Activated CD4-positive, alpha-beta T cell treated with anti-CD3 and anti-CD28 coated beads for 48 hours (primary cell): Measurements from ENCODE around the gene MAP2K1.

Experiments
- DNase-seq: peaks from one replicate; pipeline ENCODE4 v3.0.0-alpha.2; 2020

Gene MAP2K1

DNA sequence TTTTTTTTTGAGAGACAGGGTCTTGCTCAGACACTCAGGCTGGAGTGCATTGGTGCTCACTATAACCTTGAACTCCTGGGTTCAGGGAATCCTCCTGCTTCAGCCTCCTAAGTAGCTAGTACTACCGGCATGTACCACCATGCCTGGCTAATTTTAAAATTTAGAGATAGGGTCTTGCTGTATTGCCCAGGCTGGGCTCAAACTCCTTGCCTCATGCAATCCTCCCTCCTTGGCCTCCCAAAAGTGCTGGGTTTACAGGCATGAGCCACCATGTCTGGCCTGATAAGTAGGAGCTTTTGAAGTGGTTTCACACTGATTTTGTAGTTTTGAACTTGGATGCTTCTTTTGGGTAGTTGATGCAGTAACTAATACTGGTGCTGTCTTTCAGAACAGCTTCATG lies 7.8 kb downstream of the MAP2K1 start:
- DNase-seq, result no peak

DNA sequence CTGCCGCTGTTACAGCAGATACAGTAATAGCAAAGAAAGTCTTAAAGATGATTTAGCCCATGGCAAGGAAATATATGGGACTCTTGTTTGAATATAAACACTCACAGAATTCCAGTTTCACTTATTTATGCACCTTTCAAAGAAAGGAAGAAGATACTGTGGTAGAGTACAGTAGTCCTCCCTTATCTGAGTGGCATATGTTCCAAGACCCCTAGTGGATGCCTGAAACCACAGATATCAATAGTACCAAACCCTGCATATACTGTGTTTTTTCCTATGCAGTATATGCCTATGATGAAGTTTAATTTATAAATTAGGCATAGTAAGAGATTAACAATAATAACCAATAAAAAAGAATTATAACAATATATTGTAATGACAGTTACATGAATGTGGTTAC lies 8.2 kb downstream of the MAP2K1 start:
- DNase-seq, result no peak

DNA sequence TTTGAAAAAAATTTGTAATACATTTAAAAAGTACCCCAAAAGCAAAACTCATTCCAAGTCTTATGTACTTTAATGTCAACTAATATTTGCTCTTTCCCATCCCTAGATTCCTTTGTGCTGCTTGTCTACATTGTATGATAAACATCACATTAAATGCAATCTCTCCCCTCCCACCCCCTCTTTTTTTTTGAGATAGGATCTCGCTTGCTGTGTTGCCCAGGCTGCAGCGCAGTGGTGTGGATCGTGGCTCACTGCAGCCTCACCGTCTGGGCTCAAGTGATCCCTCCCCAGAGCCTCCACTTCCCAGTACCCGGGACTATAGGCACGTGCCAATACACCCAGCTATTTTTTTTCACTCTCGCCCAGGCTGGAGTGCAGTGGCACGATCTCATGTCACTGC lies 12.6 kb downstream of the MAP2K1 start:
- DNase-seq, result no peak

- DNase-seq, result no peak
Measured at GRCh38 chr15:66400351-66400774, 13.7 kb downstream of the MAP2K1 start.

GRCh38 chr15:66401130-66402021 lies 14.7 kb downstream of the MAP2K1 start:
- no peak for DNase-seq

DNA sequence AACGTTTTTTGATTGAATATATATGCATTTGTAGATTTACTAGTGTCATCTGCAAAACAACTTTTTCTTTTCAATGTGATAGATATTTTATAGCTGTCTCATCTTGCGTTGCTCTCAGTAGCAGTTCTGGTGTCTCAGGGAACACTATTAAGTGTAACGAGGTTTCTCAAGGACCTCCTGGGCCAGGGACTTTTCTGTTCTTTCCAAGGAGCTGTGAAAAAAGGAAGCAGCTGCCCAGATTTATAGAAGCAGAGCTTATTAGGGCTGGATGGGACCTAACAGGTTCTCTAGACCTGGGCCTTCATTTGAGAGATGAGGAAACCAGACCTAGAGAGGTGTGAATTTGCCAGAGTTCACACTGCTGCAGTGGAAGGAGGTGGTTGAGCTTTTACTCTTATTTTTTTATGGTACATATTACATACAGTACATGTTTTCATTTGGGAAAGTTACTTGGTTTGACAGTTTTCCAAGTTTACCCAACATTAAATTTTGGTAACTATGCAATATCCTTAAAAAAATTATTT lies 16.1 kb downstream of the MAP2K1 start:
- DNase-seq, result no peak

DNA sequence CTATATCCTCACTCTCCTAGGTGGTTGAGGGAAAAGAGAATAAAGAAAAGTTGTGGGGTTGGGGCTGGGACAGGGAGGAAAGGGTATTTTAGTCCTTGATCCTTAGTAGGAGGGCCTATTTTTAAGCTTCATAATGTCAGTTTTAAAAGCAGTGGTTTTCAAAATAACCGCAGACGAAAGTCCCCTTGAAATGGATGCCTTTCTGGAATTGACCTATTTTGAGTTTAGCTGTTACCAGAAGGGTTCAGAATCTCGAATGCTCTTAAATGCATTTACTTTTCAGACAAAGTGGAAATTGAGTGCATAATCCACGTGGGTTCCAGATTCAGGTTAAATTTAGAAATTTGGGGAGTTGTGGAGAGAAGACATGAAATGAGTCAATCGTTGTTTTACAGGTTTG lies 16.6 kb downstream of the MAP2K1 start:
- DNase-seq, result no peak

DNA sequence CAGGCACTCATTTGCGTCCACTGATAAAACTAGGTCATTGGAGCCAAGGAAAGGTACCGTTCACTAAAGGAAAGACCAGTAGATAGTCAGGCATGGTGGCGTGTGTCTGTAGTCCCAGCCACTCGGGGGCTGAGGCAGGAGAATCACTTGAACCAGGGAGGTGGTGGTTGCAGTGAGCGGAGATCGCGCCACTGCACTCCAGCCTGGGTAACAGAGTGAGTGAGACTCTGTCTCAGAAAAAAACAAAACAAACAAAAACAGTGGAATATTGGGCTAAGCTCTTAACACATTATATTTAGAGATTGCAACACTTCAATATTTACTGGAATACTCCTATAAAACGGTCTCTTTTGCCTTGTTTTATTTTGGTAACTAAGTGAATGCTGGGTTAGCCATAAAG lies 17.4 kb downstream of the MAP2K1 start:
- no peak for DNase-seq

DNA sequence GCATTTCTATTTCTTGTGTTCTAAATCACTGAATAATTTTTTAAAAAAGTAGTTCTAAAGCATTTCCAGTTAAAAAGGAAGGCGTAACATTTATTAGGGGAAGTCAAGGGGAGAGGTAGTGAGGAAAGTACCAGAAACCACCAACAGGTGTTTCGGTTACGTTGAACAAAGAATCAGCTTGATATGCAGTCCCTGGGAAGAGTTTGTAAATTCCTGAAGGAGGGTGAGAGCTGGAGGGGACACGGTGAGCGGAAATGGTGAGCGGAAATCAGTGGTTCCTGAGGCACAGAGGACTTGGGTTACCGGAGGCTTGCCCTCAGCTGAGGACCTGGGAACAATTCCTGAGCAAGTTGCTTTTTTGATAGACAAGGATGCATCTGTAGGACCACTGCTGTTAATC lies 17.8 kb downstream of the MAP2K1 start:
- DNase-seq, result no peak

DNA sequence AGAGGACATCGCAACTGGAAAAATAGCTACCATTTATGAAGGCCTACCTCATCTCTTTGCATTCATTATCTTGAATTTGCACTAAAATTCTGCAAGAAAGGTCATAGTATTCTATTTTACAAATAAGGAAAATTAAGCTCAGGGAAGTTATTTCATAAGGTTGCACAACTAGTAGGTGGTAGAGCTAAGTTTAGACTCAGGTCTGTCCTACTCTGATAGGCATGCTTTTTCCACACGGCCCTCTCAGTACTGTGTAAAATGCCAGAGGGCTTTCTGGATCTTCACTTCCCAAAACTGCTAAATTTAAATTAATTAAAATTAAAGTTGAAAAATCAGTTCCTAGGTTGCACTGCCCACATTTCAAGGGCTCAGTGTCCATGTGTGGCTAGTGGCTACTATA lies 18.3 kb downstream of the MAP2K1 start:
- DNase-seq, result no peak

- no peak for DNase-seq
Measured at GRCh38 chr15:66405615-66406014, 18.9 kb downstream of the MAP2K1 start.

DNA sequence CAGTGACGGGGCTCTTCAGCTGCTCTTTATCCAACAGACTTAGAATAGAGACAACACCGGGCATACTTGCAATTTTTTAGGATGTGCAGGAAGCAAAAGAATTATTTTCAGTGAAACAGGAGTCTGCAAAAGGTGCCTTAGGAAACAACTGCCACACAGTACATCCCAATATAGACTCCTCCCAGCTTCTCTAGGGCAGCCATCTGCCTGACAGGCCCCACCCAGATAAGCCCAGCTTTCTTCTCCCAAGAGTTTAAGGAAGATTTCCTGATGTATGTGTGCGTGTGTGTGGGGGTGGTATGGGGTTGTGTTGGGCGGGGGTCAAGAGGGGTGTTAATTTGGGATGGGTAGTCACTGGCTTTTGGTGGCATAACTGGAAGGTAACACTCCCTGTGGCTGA lies 21.5 kb downstream of the MAP2K1 start:
- DNase-seq, result no peak

DNA sequence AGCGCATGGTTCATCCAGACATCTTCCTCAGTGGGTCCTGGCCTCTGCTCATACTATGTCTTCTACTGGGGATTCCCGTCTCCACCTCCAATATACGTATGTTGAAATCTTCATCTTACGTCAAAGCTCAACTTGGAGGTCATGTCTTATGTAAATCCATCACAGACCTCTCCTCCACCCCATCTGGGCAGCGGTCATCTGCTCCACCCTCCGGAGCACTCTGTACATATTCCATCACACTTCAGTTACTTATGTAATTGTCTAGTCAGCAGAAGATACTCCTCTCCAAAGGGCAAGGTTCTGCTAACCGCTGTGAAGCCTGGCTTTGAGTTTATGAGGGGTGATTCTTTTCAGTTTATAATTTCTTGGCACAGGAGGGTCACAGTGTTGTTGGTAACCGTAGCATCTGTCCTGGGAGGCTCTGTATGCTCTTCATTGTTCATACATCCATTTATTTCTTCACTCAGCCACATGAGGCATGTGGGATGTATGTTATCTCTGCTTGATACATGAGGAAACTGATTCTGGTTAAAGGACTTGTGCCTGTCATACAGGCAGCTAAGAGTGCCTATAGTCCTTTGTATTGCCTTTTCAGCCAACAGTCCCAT lies 22.1 kb downstream of the MAP2K1 start:
- no peak for DNase-seq

GRCh38 chr15:66409565-66410108 lies 22.9 kb downstream of the MAP2K1 start:
- DNase-seq, result no peak

GRCh38 chr15:66411190-66411589 lies 24.5 kb downstream of the MAP2K1 start:
- DNase-seq, result no peak

- no peak for DNase-seq
Measured at GRCh38 chr15:66412220-66412619, 25.5 kb downstream of the MAP2K1 start.

DNA sequence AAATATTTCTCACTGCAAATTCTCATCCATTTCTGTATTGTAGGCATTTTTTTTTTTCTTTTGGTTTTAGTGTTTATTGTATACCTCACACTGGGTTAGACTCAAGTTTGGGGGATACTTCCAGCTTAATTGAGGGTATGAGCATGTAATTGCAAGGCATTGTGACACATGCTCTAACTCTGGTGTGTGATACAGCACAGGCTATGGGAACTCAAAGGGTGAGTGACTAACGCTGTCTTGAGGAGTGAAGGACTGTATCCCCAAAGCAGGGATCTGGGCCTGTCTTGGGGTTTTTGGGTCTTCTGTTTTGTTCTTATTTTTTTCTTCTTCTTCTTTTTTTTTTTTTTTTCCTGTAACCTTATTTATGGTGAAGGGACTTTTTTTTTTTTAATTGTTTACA lies 26.9 kb downstream of the MAP2K1 start:
- no peak for DNase-seq

- no peak for DNase-seq
Measured at GRCh38 chr15:66415360-66415759, 28.6 kb downstream of the MAP2K1 start.

GRCh38 chr15:66417736-66418135 lies 31.0 kb downstream of the MAP2K1 start:
- DNase-seq, result no peak

GRCh38 chr15:66419471-66419870 lies 32.8 kb downstream of the MAP2K1 start:
- no peak for DNase-seq

DNA sequence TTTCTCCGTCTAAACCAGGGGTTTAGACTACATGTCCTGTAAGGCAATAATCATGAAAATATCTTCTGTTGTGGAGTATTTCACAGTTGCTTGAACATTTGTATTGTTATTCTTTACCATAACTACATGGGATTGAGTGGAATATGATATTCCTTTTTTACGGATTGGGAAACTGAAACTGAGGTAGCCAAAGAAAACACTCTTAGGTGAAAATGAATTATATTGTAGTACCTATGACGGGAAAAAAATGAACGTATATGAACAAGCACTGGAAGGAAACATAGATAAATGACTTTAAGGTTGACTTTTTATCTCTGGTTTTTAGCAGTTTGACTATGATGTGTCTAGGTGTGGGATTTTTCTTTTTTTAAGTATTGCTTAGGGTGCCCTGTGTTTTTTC lies 35.6 kb downstream of the MAP2K1 start:
- DNase-seq, result no peak

GRCh38 chr15:66423149-66423548 lies 36.4 kb downstream of the MAP2K1 start:
- no peak for DNase-seq

DNA sequence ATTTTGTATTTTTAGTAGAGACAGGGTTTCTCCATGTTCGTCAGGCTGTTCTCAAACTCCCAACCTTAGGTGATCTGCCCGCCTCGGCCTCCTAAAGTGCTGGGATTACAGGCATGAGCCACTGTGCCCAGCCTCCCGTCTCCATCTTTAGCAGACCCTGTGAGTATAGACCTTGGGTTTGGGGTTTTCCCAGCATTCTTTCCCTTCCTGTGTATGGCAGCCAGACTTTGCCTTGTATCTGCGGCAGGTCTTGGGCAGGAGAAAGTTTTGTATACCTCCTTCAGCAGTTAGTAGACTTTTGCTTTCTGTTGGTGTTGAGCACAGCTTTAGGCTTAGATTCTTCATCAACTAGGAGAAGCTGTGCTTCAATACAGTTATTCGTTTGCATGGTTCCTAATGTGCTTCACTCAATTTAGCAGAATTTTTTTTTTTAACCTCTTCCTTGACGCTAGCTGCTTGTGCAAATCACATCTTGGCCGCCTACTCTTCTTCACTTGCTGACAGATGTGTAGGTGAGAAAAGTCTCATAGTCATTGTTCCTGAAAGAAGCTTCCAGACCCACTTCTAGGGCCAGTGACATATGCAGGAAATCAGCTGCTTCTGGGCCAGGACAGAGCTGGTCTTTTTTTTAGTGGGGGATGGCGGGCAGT lies 38.4 kb downstream of the MAP2K1 start:
- DNase-seq, result no peak

DNA sequence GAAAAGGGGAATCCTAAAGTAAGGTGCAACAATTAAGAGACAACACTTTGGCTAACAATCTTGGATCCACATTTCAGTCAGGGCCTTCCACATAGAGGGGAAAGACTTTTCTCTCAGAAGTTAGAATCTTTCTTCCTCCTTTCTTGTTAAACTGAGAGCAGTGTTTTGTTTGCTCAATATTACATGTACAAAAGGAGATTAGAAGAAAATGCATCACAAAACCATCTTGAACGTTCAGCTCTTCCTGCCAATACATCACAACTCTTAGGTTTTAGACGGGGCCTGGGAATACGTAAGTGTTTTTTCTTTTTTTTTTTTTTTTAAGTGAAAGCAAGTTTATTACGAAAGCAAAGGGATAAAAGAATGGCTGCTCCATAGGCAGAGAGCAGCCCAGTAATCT lies 39.1 kb downstream of the MAP2K1 start:
- DNase-seq, result no peak
